HG03175 (cell line): Measurements from ENCODE around the gene GRK5.
"Not testable (repeated sequence)": the region's sequence is repeated elsewhere in the genome, so short reads cannot be mapped to it uniquely, and the experiment has no call there.

Experiments used
- ATAC-seq: cut with Tn5 transposase; IDR thresholded peaks from one replicate; pipeline ENCODE4 v1.9.1; 2021; ENCODE audit warnings: mild to moderate bottlenecking, moderate library complexity; ENCODE audit not compliant: unreplicated experiment

GRK5 gene

DNA sequence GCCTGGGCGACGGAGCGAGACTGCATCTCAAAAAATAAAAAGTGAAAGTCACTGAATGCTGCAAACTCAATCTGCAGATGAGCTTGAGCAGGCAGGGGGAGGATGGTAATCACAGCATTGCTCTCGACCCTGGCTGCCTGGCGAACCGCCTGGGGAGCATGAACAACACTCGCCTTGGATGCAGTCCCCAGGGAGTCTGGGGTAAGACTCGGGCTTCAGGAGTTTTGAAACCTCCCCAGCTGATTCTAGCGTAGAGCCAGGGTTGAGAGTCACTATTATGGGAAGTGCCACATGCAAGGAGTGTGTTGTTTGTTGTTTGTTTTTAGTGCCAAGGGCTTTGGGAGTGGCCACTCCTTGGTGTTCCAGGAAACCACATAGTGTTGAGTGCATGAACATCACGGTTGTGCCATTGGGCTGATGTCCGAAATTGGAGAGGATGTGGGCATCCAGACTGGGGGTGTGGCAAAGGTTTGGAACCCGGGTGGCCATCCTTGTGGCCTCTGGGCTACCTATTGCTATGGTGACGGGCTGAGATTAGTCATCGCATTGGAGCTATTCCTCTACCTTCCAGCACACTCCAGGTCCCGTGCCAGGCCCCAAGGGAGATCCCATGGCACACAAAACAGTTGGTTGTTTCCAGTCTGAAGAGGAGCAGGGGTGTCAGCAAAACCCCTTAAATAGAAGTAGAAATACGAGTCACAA lies 242.5 kb downstream of the GRK5 start:
- ATAC-seq: no peak

- no peak for ATAC-seq
These were observed 243.4 kb downstream of the GRK5 start for GRCh38 chr10:119450606-119451299.

DNA sequence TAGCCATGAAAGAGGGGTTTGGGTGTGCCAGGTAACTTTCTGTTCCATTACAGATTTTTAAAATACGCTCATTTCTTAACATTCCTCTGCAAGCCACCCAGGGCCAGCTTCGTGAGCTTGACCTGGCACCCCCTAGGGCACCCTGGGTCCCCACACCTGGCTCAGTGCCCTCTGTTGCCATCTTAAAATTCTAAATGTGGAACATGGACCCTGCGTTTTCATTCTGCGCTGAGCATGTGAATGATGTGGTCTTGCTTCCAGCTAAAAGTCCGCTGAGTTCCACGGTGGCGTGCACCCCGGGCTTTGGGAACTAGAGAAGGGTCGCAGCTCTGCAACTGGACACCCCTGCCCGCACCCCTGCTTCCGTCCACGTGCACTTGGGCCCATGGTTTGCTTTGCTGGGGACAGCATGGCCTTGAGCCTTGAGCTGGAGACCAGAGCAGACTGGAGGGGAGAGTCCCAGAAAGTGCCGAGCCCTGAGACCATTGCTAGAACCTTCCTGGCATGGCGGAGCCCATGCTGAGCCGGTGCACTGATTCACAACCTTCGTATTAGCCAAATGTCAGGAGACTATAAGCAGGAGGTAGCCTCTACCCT lies 244.0 kb downstream of the GRK5 start:
- ATAC-seq: no peak

- no peak for ATAC-seq
These were observed 245.0 kb downstream of the GRK5 start for GRCh38 chr10:119452396-119452795.

- ATAC-seq: no peak
These were observed 245.9 kb downstream of the GRK5 start for GRCh38 chr10:119453313-119453712.

GRCh38 chr10:119454316-119454715 lies 246.9 kb downstream of the GRK5 start:
- no peak for ATAC-seq

DNA sequence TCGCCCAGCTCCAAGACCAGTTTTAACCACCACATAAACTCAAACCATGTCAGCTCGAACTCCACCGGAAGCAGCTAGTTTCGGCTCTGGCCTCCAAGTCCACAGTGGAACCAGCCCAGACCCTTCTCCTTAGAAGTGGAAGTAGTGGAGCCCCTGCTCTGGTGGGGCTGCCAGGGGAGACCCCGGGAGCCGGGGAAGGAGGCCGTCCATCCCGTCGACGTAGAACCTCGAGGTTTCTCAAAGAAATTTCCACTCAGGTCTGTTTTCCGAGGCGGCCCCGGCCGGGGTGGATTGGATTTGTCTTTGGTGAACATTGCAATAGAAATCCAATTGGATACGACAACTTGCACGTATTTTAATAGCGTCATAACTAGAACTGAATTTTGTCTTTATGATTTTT lies 247.6 kb downstream of the GRK5 start:
- ATAC-seq: no peak

GRCh38 chr10:119455609-119456434 lies 248.5 kb downstream of the GRK5 start:
- no peak for ATAC-seq

DNA sequence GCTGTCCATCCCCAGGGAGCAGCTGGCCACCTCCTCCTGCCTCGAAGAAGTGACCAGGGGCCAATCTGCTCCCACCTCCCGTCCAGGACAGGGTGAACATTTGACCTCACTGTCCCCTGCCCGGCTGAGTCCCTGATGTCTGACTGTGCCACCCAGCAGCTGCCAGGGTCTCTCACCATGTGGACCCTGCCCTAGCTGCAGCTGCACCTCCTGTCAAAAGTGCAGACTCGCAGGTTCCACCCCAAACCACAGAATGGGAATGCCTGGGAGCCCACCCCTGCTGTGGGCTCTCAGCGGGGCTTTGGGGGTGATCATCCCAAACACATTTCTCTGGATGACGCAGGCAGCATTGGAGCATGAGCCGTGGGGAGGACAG lies 249.1 kb downstream of the GRK5 start:
- no peak for ATAC-seq

- ATAC-seq: no peak
These were observed 250.8 kb downstream of the GRK5 start for GRCh38 chr10:119457966-119458766.

DNA sequence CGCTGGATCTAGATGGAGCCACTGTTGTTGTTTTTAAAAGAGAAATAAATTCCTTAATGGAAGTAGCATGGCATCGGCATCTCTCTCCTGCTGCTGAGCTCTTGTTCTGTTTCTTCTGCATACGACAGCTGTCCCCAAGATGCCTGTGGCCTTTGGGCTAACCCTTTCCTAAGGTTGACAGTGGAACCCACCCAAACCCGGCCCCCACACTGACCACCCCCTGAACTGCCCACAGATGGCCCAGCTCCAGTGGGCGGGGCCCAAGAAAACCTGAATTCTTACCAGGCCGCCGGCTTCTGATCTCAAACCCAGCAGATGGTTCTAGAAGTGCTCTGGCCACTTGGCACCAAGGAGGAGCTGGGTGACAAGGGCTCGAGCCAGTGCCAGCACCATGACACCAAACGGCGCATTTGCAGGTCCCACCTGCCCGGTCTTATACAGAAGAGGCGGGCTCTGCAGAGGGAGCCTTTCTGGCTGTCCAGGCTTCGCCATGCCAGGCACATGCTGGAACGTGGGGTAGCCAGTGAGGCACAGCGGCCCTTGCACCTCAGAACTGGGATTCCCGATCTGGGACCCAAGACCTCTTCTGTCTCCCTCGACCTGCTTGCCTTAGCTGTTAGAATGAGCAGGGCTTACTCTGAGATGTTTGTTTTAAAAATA lies 252.4 kb downstream of the GRK5 start:
- no peak for ATAC-seq

- no peak for ATAC-seq
These were observed 253.2 kb downstream of the GRK5 start for GRCh38 chr10:119460369-119461195.

DNA sequence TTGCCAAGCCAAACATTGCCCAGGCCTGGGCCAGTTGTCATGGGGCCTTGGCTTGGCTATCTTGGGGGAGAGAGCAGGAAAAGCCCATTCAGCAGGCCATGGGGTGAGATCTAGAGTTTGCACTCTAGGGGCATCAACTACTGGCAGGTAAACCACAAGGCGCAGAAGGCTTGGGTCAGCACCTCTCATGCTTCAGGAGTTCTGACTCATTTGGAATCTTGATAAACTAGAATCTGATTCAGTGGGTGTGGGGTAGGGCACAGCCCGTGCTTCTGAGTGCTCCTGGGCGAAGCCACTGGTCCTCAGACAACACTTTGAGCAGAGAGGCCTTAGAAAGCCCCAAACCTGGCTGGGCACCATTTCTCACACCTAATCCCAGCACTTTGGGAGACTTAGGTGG lies 254.0 kb downstream of the GRK5 start:
- ATAC-seq: peak; percentile 68

DNA sequence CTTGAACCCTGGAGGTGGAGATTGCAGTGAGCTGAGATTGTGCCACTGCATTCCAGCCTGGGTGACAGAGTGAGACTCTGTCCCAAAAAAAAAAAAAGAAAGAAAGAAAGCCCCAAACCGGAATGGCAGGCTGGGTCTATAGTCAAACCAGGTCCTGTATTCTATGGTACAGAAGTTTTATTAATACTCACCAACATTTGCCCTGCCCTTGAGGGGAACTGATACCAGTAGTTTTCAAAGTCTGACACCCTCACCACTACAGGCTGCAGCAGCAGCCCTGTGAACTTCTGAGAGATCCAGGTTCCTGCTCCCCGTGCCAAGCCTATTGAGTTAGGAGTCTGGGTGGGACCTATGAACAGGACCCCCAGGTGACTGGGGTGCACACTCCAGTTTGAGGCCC lies 254.6 kb downstream of the GRK5 start:
- ATAC-seq: peak; percentile 76

- ATAC-seq: no peak
These were observed 255.4 kb downstream of the GRK5 start for GRCh38 chr10:119462773-119463172.

- ATAC-seq: not testable (repeated sequence)
These were observed 255.8 kb downstream of the GRK5 start for GRCh38 chr10:119463195-119463594.

GRCh38 chr10:119465085-119465484 lies 257.7 kb downstream of the GRK5 start:
- no peak for ATAC-seq

GRCh38 chr10:119466076-119466475 lies 258.7 kb downstream of the GRK5 start:
- ATAC-seq: no peak

DNA sequence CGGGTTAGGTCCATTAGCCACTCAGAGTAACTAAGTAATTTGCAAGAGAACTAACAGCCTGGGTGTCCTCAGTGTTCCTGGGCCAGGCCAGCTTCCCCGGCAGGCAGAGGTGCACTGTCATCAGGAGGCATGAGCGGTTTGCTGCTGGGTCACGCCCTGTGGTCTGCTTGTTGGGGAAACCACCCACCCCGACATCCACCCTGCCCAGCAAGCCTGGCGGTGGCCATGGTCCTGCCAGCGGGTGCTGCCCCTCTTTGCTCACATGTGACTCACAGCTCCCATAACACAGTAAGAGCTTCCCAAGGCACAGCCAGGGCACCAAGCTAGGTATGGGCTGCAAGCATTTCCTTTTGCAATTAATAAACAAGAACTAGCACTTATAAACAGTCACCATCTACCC lies 259.3 kb downstream of the GRK5 start:
- ATAC-seq: no peak
